GM12872 (cell line): ENCODE data around the gene SSH2.

Experiments
- TF ChIP-seq, protein P1 (sequence below): IDR thresholded peaks from 3 replicates; pipeline ENCODE4 v1.5.1; 2011; ENCODE audit warnings: low read depth, mild to moderate bottlenecking, low read length, moderate library complexity; ENCODE audit not compliant: insufficient read depth

The SSH2 gene

DNA sequence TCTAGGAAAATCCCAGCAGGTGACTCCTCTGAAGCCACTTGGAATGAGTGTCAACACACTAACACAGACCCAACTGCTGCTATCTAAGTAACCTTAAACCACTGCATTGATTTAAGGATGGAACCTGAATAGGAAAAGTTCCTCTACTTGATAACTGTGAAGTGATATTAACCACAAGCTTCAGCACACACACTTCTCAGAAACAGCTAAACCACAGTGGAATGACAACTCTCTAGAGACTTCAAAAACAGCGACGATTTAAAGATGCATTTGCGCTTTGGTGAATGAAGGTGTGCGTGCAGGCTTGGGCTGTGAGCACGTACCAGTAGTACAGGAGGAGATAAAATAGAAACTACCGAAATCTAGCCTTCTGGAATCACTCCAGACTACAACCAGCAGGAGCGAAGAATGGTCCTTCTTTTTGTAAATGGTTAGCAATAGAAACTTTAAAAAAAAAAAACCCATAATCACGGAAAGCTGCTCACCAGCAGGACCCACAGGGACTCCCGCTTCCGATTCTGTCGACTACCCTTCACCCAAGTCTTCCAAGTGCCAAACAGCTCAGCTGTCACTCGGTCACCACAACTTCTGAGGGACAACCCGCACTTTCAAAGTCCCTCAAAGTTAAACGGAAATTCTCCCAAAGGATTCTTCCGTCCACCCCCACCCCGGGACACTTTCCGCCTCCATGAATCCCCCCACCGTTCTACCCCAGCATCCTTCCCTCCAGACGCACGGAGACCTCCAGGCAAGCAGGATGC is 169.6 kb downstream of the SSH2 start:
- TF ChIP-seq, protein P1, sequence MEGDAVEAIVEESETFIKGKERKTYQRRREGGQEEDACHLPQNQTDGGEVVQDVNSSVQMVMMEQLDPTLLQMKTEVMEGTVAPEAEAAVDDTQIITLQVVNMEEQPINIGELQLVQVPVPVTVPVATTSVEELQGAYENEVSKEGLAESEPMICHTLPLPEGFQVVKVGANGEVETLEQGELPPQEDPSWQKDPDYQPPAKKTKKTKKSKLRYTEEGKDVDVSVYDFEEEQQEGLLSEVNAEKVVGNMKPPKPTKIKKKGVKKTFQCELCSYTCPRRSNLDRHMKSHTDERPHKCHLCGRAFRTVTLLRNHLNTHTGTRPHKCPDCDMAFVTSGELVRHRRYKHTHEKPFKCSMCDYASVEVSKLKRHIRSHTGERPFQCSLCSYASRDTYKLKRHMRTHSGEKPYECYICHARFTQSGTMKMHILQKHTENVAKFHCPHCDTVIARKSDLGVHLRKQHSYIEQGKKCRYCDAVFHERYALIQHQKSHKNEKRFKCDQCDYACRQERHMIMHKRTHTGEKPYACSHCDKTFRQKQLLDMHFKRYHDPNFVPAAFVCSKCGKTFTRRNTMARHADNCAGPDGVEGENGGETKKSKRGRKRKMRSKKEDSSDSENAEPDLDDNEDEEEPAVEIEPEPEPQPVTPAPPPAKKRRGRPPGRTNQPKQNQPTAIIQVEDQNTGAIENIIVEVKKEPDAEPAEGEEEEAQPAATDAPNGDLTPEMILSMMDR: no peak

DNA sequence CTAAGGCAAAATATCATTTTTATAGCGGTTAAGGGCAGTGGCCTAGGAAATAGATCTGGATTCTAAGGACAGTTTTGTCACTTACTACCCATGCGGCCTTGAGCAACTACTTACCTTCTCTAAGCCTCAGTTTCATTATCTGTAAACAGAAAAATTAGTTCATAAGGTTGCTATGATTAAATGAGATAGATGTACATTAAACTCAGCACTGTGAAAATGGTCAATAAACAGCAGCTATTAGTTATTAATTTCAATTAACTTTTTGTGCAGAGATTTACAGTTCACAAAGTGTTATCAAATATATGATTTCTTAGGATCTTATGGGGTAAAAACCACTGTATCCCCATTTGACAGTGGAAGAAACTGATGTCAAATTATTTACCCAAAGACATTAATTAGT is 171.8 kb downstream of the SSH2 start:
- TF ChIP-seq, protein P1: no peak

DNA sequence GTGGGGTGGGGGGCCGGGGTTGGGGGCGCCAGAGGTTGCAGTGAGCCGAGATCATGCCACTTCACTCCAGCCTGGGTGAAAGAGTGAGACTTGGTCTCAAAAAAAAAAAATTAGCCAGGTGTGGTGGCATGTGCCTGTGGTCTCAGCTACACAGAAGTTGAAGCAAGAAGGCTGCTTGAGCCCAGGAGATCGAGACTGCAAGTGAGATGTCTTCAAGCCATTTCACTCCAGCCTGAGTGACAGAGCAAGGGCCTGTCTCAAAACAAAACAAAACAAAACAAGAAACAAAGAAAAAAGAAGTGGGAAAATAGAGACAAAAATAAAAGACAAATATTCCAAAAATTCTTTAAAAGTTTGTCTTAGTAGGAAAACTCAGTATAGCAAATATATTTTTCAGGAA is 172.2 kb downstream of the SSH2 start:
- TF ChIP-seq, protein P1: no peak

DNA sequence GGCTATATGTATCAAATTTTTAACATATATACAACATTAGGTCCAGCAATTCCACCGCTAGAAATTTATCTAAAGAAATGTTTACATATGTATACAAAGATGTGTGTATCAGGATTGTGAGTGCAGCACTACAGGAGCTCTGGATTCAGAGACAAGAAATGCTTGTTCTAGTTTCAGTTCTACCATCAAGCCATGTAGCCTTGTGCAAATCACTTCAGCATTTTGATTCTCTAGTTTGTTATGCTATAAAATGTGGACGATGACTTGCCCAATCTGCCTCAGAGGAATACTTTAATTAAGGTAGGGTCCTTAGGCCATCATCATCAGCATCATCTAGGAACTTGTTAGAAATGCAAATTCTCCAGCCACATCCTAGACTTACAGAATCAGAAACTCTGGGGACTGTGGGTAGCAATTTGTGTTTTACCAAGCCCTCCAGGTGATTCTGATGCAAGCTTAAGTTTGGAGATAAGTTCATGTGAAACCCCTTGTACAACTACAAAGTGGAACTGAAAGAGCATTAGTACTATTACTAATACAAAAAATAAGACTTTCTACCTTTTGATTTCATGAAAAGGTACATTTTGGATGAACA is 176.1 kb downstream of the SSH2 start:
- TF ChIP-seq, protein P1: no peak

DNA sequence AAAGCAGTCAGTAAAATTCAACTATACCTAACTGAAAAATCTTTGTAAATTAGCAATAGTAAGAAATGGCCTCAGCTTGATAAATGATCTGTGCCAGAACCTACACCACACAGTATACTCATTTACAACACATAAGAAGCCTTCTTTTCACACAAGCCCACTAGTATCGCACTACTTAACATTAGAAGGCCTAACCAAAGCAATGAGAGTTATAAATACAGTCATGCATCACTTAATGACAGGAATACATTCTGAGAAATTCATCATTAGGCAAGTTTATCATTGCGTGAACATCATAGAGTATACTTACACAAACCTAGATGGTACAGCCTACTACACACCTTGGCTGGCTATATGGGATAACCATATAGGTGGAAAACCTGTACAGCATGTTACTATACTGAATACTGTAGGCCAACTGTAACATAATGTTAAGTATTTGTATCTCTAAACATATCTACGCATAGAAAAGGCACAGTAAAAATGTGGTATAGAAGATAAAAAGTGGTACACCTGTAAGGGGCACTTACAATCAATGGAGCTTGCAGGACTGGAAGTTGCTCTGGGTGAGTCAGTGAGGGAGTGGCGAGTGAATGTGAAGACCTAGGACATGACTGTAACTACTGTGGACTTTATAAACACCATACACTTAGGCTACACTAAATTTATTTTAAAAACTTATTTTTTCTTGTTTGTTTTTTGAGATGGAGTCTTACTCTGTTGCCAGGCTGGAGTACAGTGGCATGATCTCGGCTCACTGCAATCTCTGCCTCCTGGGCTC is 180.8 kb downstream of the SSH2 start:
- TF ChIP-seq, protein P1: no peak

DNA sequence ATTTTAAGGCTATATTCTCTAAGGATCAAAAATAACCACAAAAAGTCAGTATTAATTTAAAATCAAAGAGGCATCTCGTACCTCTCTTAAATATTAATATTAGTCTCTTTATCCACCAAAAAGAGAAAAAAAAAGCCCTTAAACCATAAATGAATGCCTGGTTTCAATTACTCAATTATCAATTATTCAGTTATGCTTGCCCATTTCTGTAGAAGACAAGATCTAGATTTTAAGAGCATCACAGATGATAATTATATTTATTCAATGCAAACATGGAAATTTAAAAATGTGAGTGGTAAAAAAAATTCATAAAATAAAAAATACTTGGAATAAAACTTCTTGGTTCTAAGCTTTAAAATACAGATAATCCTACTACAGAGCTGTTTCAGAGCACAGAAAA is 181.6 kb downstream of the SSH2 start:
- TF ChIP-seq, protein P1: no peak

DNA sequence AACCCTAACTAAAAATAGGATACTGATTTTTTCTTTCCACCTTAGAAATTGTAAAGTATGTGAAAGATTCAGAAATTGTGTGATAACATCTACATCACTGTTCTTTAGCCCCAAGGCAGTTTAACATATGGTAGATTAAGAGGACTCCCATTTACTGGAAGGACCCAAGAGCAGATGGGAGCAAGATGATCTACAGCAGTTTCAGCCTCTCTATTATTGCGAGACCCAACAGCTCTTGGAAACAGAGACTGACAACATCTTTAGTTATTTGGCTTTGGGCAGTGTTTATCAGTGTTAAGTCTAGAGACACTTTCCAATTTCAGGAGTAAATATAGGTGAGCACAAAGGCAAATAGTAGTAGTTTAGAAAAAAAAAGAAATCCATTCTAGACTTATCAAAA is 182.4 kb downstream of the SSH2 start:
- TF ChIP-seq, protein P1: no peak
